K562 (cell line): ENCODE data around the gene PSMC1. TPM values are rescaled to one million over a fixed set of nuclear protein-coding genes. Genes with fewer than 3 reads are reported as not detected.

Experiments used
- ATAC-seq: fragments of 200-7000 bp; cut with Tn5 transposase; 3 replicates; pipeline ENCODE4 v1.9.1; 2020; ENCODE audit warnings: moderate library complexity
- BruUV-seq: library from RNA; stranded (reverse); fragments of 400-500 nt; replicated peaks from 2 replicates; lab custom pipeline; 2021; lab: Mats Ljungman, UMichigan
- CTCF ChIA-PET: fragments of 300-600 bp; formaldehyde crosslinking; extraction: SDS; loops from one replicate; lab custom pipeline; 2021; ENCODE audit warnings: low intra/inter-chr PET ratio; lab: Yijun Ruan, JAX
- POLR2A ChIA-PET: fragments of 300-600, 350-650 bp; sonication (Branson Sonifier 250); formaldehyde crosslinking; extraction: SDS; loops from one replicate; lab custom pipeline; 2021; ENCODE audit warnings: antibody characterized with exemption, inconsistent platforms; lab: Yijun Ruan, JAX
- DNase-seq, 4 experiments: peaks; one replicate each; pipeline versions ENCODE4 v3.0.0 to v3.0.0-alpha.2; 2011 to 2018; ENCODE audit warnings: low spot score in 3 of 4, mixed read lengths in 3 of 4; ENCODE audit errors: extremely low read depth in 1 of 4
- FAIRE-seq: peaks from 2 replicates; lab custom pipeline; 2011; peaks lifted over from hg19 to GRCh38; lab: Jason Lieb, UNC
- H2AFZ ChIP-seq: 2 replicates; pipeline ENCODE4 v1.6.0; 2011; ENCODE audit warnings: low read depth, low read length, control low read depth, inconsistent platforms
- H3K27ac ChIP-seq: fragments of 200-600 bp; 3 replicates; pipeline ENCODE4 v1.8.0; 2011; ENCODE audit warnings: low read depth, mild to moderate bottlenecking, control low read depth, inconsistent platforms, low read length, moderate library complexity, mixed read lengths; ENCODE audit errors: extremely low read depth
- H3K27me3 ChIP-seq, 2 experiments: fragments of 300-600 bp in 1 of 2; 2 replicates in 1 of 2; 3 replicates in 1 of 2; pipeline versions ENCODE4 v1.6.0 to v1.8.0; 2011; ENCODE audit warnings: inconsistent platforms in 2 of 2, low read length in 2 of 2, mild to moderate bottlenecking in 1 of 2, mixed read lengths in 1 of 2, moderate library complexity in 1 of 2; ENCODE audit not compliant: control insufficient read depth in 2 of 2, insufficient read depth in 2 of 2
- H3K36me3 ChIP-seq: fragments of 300-600 bp; 3 replicates; pipeline ENCODE4 v1.8.0; 2011; ENCODE audit warnings: mild to moderate bottlenecking, low read length, inconsistent platforms; ENCODE audit not compliant: control insufficient read depth, insufficient read depth
- H3K4me1 ChIP-seq, 2 experiments: fragments of 200-600 bp in 1 of 2; replicated peaks in 1 of 2; 2 replicates in 1 of 2; 3 replicates in 1 of 2; pipeline versions ENCODE4 v1.5.1 to v1.8.0; 2011; ENCODE audit warnings: inconsistent platforms in 2 of 2, low read length in 2 of 2, mild to moderate bottlenecking in 1 of 2, mixed read lengths in 1 of 2, moderate library complexity in 1 of 2; ENCODE audit not compliant: control insufficient read depth in 2 of 2, insufficient read depth in 2 of 2
- H3K4me2 ChIP-seq: 2 replicates; pipeline ENCODE4 v1.6.1; 2011; ENCODE audit warnings: low read length, control low read depth, inconsistent platforms, mixed read lengths; ENCODE audit not compliant: insufficient read depth
- H3K4me3 ChIP-seq: fragments of 200-600 bp; sonication (generic), shearing (Covaris generic); 2 replicates; pipeline ENCODE4 v1.5.1; 2016; ENCODE audit warnings: control low read depth, inconsistent platforms
- H3K79me2 ChIP-seq: fragments of 200-600 bp; 3 replicates; pipeline ENCODE4 v1.8.0; 2011; ENCODE audit warnings: low read length, inconsistent platforms; ENCODE audit not compliant: control insufficient read depth, insufficient read depth
- H3K9ac ChIP-seq, 2 experiments: 2 replicates each; pipeline versions ENCODE4 v1.6.0 to v1.6.1; 2011; ENCODE audit warnings: low read depth in 2 of 2, low read length in 2 of 2, control low read depth in 1 of 2, inconsistent platforms in 1 of 2, mild to moderate bottlenecking in 1 of 2, mixed read lengths in 1 of 2; ENCODE audit not compliant: insufficient read depth in 1 of 2
- H3K9me1 ChIP-seq: one replicate; pipeline ENCODE4 v1.6.0; 2011; ENCODE audit warnings: inconsistent platforms, mild to moderate bottlenecking, low read length, moderate library complexity; ENCODE audit not compliant: control insufficient read depth, insufficient read depth
- H3K9me3 ChIP-seq: replicated peaks from 2 replicates; pipeline ENCODE4 v1.5.1; 2011; ENCODE audit warnings: low read depth, low read length, inconsistent platforms; ENCODE audit not compliant: control insufficient read depth, insufficient read depth
- H4K20me1 ChIP-seq: replicated peaks from 2 replicates; pipeline ENCODE4 v1.6.1; 2011; ENCODE audit warnings: low read length, inconsistent platforms, mixed read lengths; ENCODE audit not compliant: control insufficient read depth, insufficient read depth
- FOXA3 ChIP-seq, 2 experiments: fragments of 450-650 bp in 1 of 2; sonication (generic) in 1 of 2; formaldehyde crosslinking; IDR thresholded peaks in 1 of 2; conservative IDR thresholded peaks in 1 of 2; 2 replicates each; pipeline versions ENCODE4 v1.4.0 to v1.8.0; 2020 to 2022; ENCODE audit warnings: mild to moderate bottlenecking in 2 of 2, missing genetic modification reagents in 1 of 2
- WGBS: fragments of 100-300 bp; shearing (Covaris generic); methylation state at CpG from one replicate; pipeline ENCODE4 v1.1.6; 2016; ENCODE audit warnings: low coverage, mixed read lengths; ENCODE audit not compliant: insufficient coverage; ENCODE audit errors: missing lambda C conversion rate; 5-methylcytosine and 5-hydroxymethylcytosine counted together
- in situ Hi-C: fragments of 300-500 bp; cut with MboI; formaldehyde crosslinking; loops from 4 replicates; pipeline ENCODE4 v1.15.0; 2018; ENCODE audit warnings: inconsistent platforms, mixed read lengths
- intact Hi-C: fragments of 100-400 bp; cut with micrococcal nuclease; formaldehyde crosslinking; loops from 2 replicates; pipeline ENCODE4 v1.14.2; 2022
- polyA plus RNA-seq, 8 experiments: library from polyadenylated mRNA; depleted of rRNA in 4 of 8; stranded (reverse) in 5 of 8; unstranded in 3 of 8; fragments of >200 nt; fragmentation: Nextera tagmentation in 2 of 8; fragmentation: Illumina TruSeq in 1 of 8; extraction: Ambion mirVana in 2 of 8; extraction: Trizol in 1 of 8; gene quantifications; 2 replicates each; pipeline versions ENCODE4 v1.2.1 to v1.2.3, GENCODE V29; 2011 to 2014; ENCODE audit warnings: inconsistent platforms in 1 of 8, missing spikeins in 1 of 8
- total RNA-seq, 7 experiments: library from RNA; depleted of rRNA in 6 of 7; stranded (reverse); fragments of >200 nt in 6 of 7; fragmentation: Illumina TruSeq in 2 of 7; extraction: Trizol in 2 of 7; gene quantifications; 2 replicates each; pipeline versions ENCODE4 v1.2.1 to v1.2.3, GENCODE V29; 2011 to 2021; ENCODE audit warnings: low replicate concordance in 1 of 7
- TF ChIP-seq, protein P1 (sequence below), 2 experiments: fragments of 200-800 bp in 1 of 2; sonication (Bioruptor generic) in 1 of 2; sonication (generic) in 1 of 2; formaldehyde crosslinking in 1 of 2; IDR thresholded peaks in 1 of 2; conservative IDR thresholded peaks in 1 of 2; 2 replicates each; pipeline versions ENCODE4 v1.5.0 to v1.6.1; 2016 to 2020; ENCODE audit warnings: missing compliant biosample characterization in 1 of 2, missing genetic modification characterization in 1 of 2, missing genetic modification reagents in 1 of 2

The PSMC1 gene
- total and polyA plus RNA-seq, 9 of the 15 experiments (the other 6 are each of a cell fraction or from before 2014, with no cell fraction given), result 87.8 to 276 (median 165) TPM

- Histone ChIP-seq H3K4me3 (no peak overlapping the region), H3K36me3 (peaks cover 44% of the 10 kb centered on the region), H3K27me3 (no peaks in the 10 kb centered on the region), H3K79me2 (no peaks in the 10 kb centered on the region), H3K27ac (no peak overlapping the region), H3K9ac (no peak overlapping the region), H3K9me1 (no peaks in the 10 kb centered on the region), H3K4me1 (peaks cover 0 to 4% of the 10 kb centered on the region in 2 experiments; a peak in 2 of 5 replicates), H2AFZ (no peak overlapping the region), H4K20me1 (no peaks in the 10 kb centered on the region), H3K9me3 (no peaks in the 10 kb centered on the region), H3K4me2 (no peak overlapping the region)
- POLR2A ChIA-PET, result interaction anchor here (0.8 to 1.6 kb wide), 2 partner anchors 9 to 18 kb away, joined by 3 to 6 read pairs; partner anchors contain the start of gene PSMC1
- WGBS, result 64% methylated on average over 7 of the region's 8 CpGs
- ATAC-seq (no peak), FAIRE-seq (no peak), DNase-seq (no peak)
- TF ChIP-seq, protein P1, sequence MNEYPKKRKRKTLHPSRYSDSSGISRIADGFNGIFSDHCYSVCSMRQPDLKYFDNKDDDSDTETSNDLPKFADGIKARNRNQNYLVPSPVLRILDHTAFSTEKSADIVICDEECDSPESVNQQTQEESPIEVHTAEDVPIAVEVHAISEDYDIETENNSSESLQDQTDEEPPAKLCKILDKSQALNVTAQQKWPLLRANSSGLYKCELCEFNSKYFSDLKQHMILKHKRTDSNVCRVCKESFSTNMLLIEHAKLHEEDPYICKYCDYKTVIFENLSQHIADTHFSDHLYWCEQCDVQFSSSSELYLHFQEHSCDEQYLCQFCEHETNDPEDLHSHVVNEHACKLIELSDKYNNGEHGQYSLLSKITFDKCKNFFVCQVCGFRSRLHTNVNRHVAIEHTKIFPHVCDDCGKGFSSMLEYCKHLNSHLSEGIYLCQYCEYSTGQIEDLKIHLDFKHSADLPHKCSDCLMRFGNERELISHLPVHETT (CRISPR knock-in tag; conservative IDR thresholded peaks at IDR 0.05 in 1 of 2, IDR thresholded peaks at IDR 0.05 in 1 of 2), result no peak
- TF ChIP-seq FOXA3 (CRISPR knock-in tag; conservative IDR thresholded peaks at IDR 0.05 in 1 of 2, IDR thresholded peaks at IDR 0.05 in 1 of 2), result no peak
- BruUV-seq, result no TSS peak
- CTCF ChIA-PET, result no interaction called here
- in situ Hi-C loops (no loop called here), intact Hi-C loops (no loop called here)
These were observed 18.6 kb downstream of the PSMC1 start for GRCh38 chr14:90274808-90275457.
